ENCODE data around the gene WDR90.

WDR90 gene

GRCh38 chr16:609984-610383, 39.2 kb upstream of the WDR90 start:
- in situ Hi-C loops (cut with HindIII; ENCODE audit: low sequenced_read_pairs): no loop called here
- H3K4me3 ChIP-seq (ENCODE audit: low read depth, low read length): no peak overlapping the region

GRCh38 chr16:610513-611381, 38.4 kb upstream of the WDR90 start:
- in situ Hi-C loops (cut with HindIII; ENCODE audit: low sequenced_read_pairs): no loop called here
- H3K4me3 ChIP-seq (ENCODE audit: low read depth, low read length): no peak overlapping the region
- TF ChIP-seq CTCF (IDR thresholded peaks at IDR 0.05; ENCODE audit: low read depth, low read length): peak; percentile 63
- peak; percentile 26 for DNase-seq (ENCODE audit: low read depth, low spot score)

More at GRCh38 chr16:609984-610383, 39.2 kb upstream of the WDR90 start:
- no peak for TF ChIP-seq CTCF (IDR thresholded peaks at IDR 0.05; ENCODE audit: low read depth, low read length)
- no peak for DNase-seq (ENCODE audit: low read depth, low spot score)

GRCh38 chr16:615122-615521, 34.0 kb upstream of the WDR90 start:
- TF ChIP-seq CTCF (IDR thresholded peaks at IDR 0.05; ENCODE audit: low read depth, low read length): no peak
- H3K4me3 ChIP-seq (ENCODE audit: low read depth, low read length): no peak overlapping the region
- DNase-seq (ENCODE audit: low read depth, low spot score): no peak
- in situ Hi-C loops (cut with HindIII; ENCODE audit: low sequenced_read_pairs): no loop called here

GRCh38 chr16:616733-617586, 32.2 kb upstream of the WDR90 start:
- in situ Hi-C loops (cut with HindIII; ENCODE audit: low sequenced_read_pairs): no loop called here
- no peak for TF ChIP-seq CTCF (IDR thresholded peaks at IDR 0.05; ENCODE audit: low read depth, low read length)

GRCh38 chr16:617855-618254, 31.3 kb upstream of the WDR90 start:
- no peak for DNase-seq (ENCODE audit: low read depth, low spot score)
- no peak overlapping the region for H3K4me3 ChIP-seq (ENCODE audit: low read depth, low read length)
- no peak for TF ChIP-seq CTCF (IDR thresholded peaks at IDR 0.05; ENCODE audit: low read depth, low read length)
- in situ Hi-C loops (cut with HindIII; ENCODE audit: low sequenced_read_pairs): no loop called here

More at GRCh38 chr16:616733-617586, 32.2 kb upstream of the WDR90 start:
- H3K4me3 ChIP-seq (ENCODE audit: low read depth, low read length): no peak overlapping the region
- DNase-seq (ENCODE audit: low read depth, low spot score): no peak

- in situ Hi-C loops (cut with HindIII; ENCODE audit: low sequenced_read_pairs): no loop called here
- no peak for TF ChIP-seq CTCF (IDR thresholded peaks at IDR 0.05; ENCODE audit: low read depth, low read length)
- H3K4me3 ChIP-seq (ENCODE audit: low read depth, low read length): no peak overlapping the region
- DNase-seq (ENCODE audit: low read depth, low spot score): no peak
These were observed 29.6 kb upstream of the WDR90 start for GRCh38 chr16:619476-620100.
